Tibial artery (tissue), 4 donors: Measurements from ENCODE around the gene EFCAB6.

ENCODE experiments used
- DNase-seq, 2 donors: peaks; one replicate each; pipeline ENCODE4 v3.0.0-alpha.2; 2019
- H3K27ac ChIP-seq, 2 donors: fragments of 200-600 bp; sonication (generic) in 1 of 2; 1 replicate in 1 of 2; 2 replicates in 1 of 2; pipeline ENCODE4 v1.5.1; 2018 to 2019; ENCODE audit warnings: mild to moderate bottlenecking in 1 of 2
- H3K27me3 ChIP-seq, 2 donors: fragments of 200-600 bp; sonication (generic) in 1 of 2; one replicate each; pipeline versions ENCODE4 v1.5.1 to v1.6.0; 2016 to 2019
- H3K36me3 ChIP-seq, 3 donors: fragments of 200-600 bp; sonication (generic) in 2 of 3; one replicate each; pipeline ENCODE4 v1.5.1; 2016 to 2019; ENCODE audit warnings: mild to moderate bottlenecking in 2 of 3
- H3K4me1 ChIP-seq, 4 donors: fragments of 200-600 bp; sonication (generic) in 2 of 4; 1 replicate in 3 of 4; 2 replicates in 1 of 4; pipeline ENCODE4 v1.5.1; 2016 to 2019
- H3K4me3 ChIP-seq, 2 donors: fragments of 200-600 bp; sonication (generic) in 1 of 2; 1 replicate in 1 of 2; 2 replicates in 1 of 2; pipeline ENCODE4 v1.5.1; 2018 to 2019; ENCODE audit warnings: mild to moderate bottlenecking in 2 of 2
- H3K9me3 ChIP-seq, 3 donors: fragments of 200-600 bp; sonication (generic) in 1 of 3; one replicate each; pipeline ENCODE4 v1.5.1; 2016 to 2019
- intact Hi-C: fragments of 100-400 bp; cut with DNase I; formaldehyde crosslinking; loops from one replicate; pipeline ENCODE4 v1.15.0; 2023; ENCODE audit warnings: low total_unique reads
- TF ChIP-seq, protein P1 (sequence below), 2 experiments: fragments of 200-600 bp in 1 of 2; fragments of 450-650 bp in 1 of 2; IDR thresholded peaks; one replicate each; pipeline ENCODE4 v1.5.1; 2017 to 2019; ENCODE audit warnings: antibody characterized with exemption in 2 of 2, mild to moderate bottlenecking in 1 of 2, moderate library complexity in 1 of 2

Gene EFCAB6

DNA sequence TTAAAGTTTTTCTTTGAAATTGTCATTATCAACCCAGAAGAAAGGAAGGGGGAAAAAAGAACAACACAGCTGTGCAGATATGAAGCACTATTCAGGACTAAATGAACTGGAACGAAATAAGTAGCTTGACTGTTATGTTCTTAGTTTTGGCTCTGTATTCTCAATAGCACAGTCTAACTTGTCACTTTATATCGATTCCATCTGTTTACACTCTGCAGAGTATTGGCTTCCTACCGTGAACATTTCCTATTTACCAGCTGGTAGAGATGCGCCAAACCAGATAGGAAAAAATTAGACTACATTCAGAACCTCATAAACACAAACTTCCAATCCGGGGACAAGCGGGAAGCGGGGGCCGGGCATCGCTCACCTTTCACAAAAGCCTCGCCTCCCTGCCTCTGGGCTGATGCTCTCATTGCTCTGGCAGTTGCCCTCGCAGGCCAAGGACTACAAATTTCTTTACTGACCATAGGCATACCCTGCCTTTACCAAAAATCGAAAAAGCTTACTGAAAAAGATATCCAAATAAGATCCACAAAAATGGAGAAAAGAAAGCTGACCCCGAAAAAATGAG, 66.2 kb downstream of the EFCAB6 start:
- Histone ChIP-seq H3K4me1 (no peaks in the 10 kb centered on the region), H3K27me3 (peaks cover 0 to 2% of the 10 kb centered on the region in 2 donors), H3K36me3 (no peaks in the 10 kb centered on the region), H3K27ac (no peak overlapping the region), H3K4me3 (no peak overlapping the region), H3K9me3 (no peaks in the 10 kb centered on the region)
- intact Hi-C loops, result no loop called here
- no peak for DNase-seq
- TF ChIP-seq, protein P1, sequence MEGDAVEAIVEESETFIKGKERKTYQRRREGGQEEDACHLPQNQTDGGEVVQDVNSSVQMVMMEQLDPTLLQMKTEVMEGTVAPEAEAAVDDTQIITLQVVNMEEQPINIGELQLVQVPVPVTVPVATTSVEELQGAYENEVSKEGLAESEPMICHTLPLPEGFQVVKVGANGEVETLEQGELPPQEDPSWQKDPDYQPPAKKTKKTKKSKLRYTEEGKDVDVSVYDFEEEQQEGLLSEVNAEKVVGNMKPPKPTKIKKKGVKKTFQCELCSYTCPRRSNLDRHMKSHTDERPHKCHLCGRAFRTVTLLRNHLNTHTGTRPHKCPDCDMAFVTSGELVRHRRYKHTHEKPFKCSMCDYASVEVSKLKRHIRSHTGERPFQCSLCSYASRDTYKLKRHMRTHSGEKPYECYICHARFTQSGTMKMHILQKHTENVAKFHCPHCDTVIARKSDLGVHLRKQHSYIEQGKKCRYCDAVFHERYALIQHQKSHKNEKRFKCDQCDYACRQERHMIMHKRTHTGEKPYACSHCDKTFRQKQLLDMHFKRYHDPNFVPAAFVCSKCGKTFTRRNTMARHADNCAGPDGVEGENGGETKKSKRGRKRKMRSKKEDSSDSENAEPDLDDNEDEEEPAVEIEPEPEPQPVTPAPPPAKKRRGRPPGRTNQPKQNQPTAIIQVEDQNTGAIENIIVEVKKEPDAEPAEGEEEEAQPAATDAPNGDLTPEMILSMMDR (IDR thresholded peaks at IDR 0.05), result no peak

DNA sequence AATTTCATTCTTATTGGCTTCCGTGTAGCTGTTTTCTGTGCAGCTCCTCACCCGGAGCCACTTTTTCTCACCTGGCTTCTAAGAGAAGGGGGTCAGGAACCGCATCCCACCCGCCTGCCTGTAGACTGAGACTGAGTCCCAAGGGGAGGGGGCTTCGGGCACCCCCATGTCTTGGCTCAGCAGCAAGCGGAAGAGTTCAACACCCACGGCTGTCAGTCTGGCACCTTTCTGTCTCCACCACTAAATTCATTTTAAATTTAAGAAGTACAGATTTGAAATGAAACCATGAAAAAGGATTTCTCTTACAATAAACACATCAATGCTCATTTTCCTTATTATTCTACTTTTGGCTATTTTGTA, 66.7 kb downstream of the EFCAB6 start:
- Histone ChIP-seq H3K4me3 (no peak overlapping the region), H3K9me3 (no peaks in the 10 kb centered on the region), H3K36me3 (no peaks in the 10 kb centered on the region), H3K27ac (no peak overlapping the region), H3K27me3 (peaks cover 0 to 2% of the 10 kb centered on the region in 2 donors), H3K4me1 (no peaks in the 10 kb centered on the region)
- TF ChIP-seq, protein P1 (IDR thresholded peaks at IDR 0.05), result no peak
- intact Hi-C loops, result no loop called here
- no peak for DNase-seq

DNA sequence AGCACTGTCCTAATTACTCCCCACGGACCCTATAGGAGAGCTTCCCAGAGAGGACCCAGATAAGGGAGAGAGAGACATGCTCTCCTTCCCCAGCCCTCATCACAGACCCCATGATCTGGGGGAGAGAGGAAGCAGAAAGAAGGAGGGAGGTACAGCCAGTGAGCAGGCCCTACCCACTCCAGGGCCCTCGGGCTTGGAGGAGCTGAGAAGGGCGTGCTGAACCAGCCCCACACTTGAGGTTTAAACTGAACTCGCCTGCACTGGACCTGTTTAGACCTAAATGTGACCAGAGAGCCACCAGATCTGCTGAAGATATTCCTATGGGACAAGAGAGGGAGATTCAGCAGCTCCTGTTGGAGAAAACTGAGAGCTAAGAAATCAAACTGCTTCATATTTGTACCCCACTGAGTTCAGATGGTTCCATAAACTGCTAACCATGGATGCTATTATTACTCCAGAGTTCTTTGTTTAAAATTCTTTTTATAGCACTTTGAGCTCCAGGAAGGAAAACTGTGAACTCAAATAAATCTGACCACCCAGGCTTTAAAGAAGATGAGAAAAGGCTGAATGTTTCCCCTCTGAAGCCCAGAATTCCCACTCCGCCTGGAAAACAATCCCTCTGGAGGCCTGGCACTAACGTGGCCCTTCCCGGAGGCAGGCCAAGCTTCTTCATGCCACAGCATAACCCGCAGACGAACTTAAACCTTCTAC, 67.2 kb downstream of the EFCAB6 start:
- TF ChIP-seq, protein P1 (IDR thresholded peaks at IDR 0.05), result no peak
- Histone ChIP-seq H3K4me3 (no peak overlapping the region), H3K27ac (no peak overlapping the region), H3K36me3 (no peaks in the 10 kb centered on the region), H3K9me3 (no peaks in the 10 kb centered on the region), H3K27me3 (peaks cover 0 to 2% of the 10 kb centered on the region in 2 donors), H3K4me1 (no peaks in the 10 kb centered on the region)
- DNase-seq, result no peak
- intact Hi-C loops, result no loop called here

DNA sequence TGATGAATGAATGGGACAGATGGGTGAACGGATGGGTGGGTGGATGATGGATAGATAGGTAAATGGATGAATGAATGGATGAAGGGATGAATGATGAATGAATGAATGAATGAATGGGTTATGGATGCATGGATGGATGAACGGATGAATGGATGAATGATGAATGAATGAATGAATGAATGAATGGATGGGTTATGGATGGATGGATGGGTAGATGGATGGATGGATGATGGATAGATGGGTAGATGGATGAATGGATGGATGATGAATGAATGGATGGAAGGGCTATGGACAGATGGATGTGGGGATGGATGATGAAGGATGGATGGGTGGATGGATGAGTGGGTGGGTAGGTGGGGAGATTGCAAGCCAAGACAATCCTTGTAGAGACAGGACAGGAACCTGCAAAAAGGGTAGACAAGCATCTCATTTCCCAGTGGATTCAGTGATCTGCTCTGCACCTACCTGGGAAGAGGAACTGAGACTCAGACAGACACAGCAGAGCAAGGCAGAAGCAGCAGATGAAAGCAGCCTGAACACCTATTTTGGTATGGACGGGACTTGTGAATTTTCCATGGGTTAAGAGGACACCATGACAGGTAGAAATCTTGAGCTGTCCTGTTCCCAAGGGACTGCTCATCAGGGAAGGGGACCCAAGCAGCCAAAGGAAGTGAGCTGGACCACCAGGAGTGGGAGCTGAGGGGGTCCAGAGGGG, 68.0 kb downstream of the EFCAB6 start:
- TF ChIP-seq, protein P1 (IDR thresholded peaks at IDR 0.05), result no peak
- H3K27me3 ChIP-seq, result peaks cover 0 to 2% of the 10 kb centered on the region in 2 donors
- no peaks in the 10 kb centered on the region for H3K9me3 ChIP-seq
- DNase-seq, result no peak
- no peak overlapping the region for H3K27ac ChIP-seq
- no peak overlapping the region for H3K4me3 ChIP-seq
- no peaks in the 10 kb centered on the region for H3K4me1 ChIP-seq
- intact Hi-C loops, result no loop called here
- no peaks in the 10 kb centered on the region for H3K36me3 ChIP-seq

DNA sequence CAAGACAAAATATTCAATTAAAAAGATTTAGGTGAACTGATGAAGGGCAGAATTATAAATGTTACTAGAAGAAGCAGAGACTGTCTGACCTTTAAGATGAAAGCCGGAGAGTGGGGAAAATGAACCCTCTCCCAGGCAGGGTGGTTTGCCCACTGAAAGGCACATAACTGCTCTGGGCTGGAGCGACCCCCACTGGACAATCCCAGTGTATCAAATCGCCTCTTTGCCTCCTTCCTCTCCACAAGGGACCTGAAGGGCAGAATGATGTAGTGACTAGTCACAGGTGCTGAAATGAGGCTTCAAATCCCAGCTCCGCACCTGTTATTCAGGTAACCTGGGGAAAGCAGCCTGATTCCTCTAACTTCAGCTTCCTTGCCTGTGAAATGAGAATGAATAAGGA, 69.0 kb downstream of the EFCAB6 start:
- H3K4me1 ChIP-seq, result no peaks in the 10 kb centered on the region
- no peaks in the 10 kb centered on the region for H3K9me3 ChIP-seq
- TF ChIP-seq, protein P1 (IDR thresholded peaks at IDR 0.05), result no peak
- H3K4me3 ChIP-seq, result no peak overlapping the region
- no peak for DNase-seq
- no peak overlapping the region for H3K27ac ChIP-seq
- H3K36me3 ChIP-seq, result no peaks in the 10 kb centered on the region
- peaks cover 0 to 2% of the 10 kb centered on the region in 2 donors for H3K27me3 ChIP-seq
- intact Hi-C loops, result no loop called here
